Panc1 (cell line): ENCODE measurements around the gene FAM131B.

ENCODE experiments used
- CTCF ChIP-seq: fragments of 450-650 bp; IDR thresholded peaks from 2 replicates; pipeline ENCODE4 v1.5.1; 2017; ENCODE audit warnings: mild to moderate bottlenecking
- POLR2AphosphoS5 ChIP-seq: IDR thresholded peaks from 2 replicates; pipeline ENCODE4 v1.6.1; 2012; ENCODE audit warnings: mild to moderate bottlenecking, low read depth, low read length, moderate library complexity
- SIN3A ChIP-seq: IDR thresholded peaks from 2 replicates; pipeline ENCODE4 v1.6.1; 2012; ENCODE audit warnings: low read depth, mild to moderate bottlenecking, low read length, moderate library complexity, borderline replicate concordance; ENCODE audit not compliant: insufficient read depth
- TCF7L2 ChIP-seq: IDR thresholded peaks from 2 replicates; pipeline ENCODE4 v1.6.1; 2011; ENCODE audit warnings: mild to moderate bottlenecking, low read depth, low read length, inconsistent platforms

GRCh38 chr7:143345428-143345900 is 17.0 kb downstream of the FAM131B start:
- TF ChIP-seq CTCF (peak; percentile 86), TCF7L2 (no peak), POLR2AphosphoS5 (no peak), SIN3A (no peak)
